HG03571 (cell line): Measurements from ENCODE around the gene PRSS33.

Source experiments
- ATAC-seq: cut with Tn5 transposase; IDR thresholded peaks from one replicate; pipeline ENCODE4 v1.9.1; 2021; ENCODE audit not compliant: unreplicated experiment

Gene PRSS33

DNA sequence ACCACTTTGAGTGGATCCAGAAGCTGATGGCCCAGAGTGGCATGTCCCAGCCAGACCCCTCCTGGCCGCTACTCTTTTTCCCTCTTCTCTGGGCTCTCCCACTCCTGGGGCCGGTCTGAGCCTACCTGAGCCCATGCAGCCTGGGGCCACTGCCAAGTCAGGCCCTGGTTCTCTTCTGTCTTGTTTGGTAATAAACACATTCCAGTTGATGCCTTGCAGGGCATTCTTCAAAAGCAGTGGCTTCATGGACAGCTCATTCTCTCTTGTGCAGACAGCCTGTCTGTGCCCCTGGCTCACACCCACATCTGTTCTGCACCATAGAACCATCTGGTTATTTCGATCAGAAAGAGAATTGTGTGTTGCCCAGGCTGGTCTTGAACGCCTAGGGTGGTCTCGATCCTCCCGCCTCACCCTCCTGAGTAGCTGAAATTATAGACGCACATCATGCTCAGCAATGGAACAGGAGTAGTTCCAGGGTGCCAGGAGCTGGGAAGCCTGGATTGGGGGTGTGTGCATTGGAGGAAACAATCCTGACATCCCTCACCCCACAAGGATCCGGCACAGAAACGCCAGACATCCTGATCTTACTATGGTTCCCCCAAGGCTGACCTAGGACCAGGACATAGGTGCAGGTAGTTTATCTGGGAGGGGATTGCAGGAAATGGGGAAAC lies 34.3 kb upstream of the PRSS33 start:
- ATAC-seq: no peak

DNA sequence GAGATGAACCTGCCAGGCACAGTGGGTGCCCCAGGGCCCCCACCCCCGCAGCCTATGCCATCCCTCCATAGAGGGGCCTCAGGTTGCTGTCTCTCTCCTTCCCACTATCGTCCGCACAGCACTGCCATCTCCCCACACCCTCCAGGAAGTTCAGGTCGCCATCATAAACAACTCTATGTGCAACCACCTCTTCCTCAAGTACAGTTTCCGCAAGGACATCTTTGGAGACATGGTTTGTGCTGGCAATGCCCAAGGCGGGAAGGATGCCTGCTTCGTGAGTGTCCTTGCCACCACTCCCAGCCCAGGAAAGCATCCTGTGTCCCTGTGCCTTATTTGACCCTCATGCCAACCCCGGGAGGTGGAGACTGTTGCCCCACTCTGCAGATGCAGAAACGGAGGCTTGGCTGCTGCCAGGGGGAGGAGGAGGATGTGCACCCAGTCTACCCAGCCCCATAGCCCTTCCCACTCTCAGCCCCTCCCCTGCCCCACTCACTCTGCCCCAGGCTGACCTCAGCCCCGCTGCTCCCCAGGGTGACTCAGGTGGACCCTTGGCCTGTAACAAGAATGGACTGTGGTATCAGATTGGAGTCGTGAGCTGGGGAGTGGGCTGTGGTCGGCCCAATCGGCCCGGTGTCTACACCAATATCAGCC lies 33.6 kb upstream of the PRSS33 start:
- ATAC-seq: no peak

DNA sequence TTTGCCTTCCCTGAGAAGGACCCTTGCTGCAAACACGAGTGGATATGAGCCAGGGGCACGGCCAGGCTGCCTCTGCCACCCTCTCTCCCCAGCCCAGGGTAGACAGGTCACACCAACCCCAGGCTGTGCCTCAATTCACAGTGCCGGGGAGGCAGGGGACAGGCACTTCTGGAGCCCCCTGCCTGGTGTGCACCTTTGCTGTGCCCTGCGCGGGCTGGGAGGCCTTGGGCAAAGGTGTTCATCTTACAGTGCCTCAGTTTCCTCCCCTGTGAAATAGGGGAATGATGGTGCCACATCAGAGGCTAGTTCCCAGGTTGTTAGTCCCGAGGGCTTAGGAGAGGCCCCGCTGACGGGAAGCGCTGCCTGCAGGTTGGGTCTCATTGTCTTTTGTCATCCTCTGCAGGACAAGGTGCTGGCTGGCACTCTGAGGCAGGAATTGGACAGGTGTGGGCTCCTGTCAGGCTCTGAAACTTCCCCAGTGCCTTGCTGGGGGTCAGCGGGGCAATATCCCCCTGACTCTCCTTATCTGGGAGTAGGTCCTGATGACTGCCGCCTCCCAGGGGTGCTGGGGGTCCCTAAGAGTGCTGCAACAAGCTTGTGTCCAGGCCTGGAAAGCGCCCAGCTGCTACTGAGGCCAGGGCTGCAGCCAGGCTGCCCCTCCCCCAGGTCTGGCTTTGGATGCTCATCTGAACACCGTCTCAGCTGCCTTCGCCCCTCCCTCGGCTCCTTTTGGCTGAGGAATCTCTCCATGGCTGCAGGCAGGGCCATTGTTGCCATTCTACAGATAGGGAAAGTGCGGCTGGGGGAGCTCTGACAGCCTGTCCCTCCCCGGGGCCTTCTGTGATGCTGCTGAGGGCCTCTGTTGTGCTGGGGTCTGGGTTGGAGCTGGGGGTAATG lies 32.8 kb upstream of the PRSS33 start:
- ATAC-seq: no peak

DNA sequence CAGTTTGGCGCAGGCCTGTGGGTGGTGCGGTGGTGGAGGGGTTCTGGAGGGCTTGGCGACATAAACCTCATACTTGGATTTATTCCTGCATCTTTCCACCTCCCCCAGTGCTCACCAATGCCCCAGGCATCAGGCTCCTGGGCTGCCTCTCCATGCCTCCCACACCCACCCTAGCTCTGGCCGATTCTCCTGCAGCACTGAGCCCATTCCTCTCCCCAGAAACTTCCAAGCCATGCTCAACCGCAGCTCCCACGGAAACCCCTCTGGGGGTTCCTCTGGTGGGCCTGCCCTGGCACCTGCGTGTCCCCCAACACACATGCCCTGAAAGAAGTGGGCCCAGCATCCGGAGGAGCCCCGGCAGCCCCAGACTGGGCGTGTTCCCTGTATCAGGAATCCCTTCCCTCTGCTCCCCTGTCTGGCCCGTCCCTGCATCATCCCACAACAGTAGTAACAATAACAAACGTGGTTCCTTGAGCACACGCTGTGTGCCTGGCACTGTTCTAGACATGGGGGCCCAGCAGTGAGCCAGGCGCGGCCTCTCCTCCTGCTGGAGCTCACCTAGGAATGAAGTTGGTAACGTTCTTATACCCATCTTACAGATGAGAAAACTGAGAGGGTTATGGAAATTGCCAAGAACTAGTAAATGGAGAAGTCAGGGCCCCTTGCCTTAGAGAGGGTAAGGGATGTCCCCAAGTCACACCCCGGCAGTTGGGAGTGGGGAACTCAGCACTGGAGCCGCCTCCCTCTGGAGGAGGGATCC lies 32.0 kb upstream of the PRSS33 start:
- no peak for ATAC-seq

DNA sequence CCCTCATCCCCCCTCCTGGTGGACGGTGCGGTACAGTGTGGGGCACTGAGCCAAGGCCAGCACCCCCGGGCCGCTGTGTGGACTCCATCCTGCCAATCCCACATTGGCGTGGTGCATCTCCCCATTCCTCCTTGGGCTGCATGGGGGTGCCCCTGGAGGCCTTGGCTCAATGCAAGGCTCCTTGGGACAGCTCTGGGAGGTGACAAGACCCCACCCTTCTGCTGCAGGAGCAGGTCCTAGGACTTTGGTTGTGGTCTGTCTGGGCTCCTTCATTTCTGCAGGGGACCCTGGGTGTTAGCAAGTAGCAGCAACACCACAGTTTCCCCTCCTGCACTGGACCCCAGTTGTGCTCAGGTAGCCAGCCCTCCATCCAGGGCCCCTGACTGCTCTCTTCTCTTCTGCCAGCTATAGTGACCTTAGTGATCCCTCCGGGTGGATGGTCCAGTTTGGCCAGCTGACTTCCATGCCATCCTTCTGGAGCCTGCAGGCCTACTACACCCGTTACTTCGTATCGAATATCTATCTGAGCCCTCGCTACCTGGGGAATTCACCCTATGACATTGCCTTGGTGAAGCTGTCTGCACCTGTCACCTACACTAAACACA lies 31.0 kb upstream of the PRSS33 start:
- no peak for ATAC-seq

DNA sequence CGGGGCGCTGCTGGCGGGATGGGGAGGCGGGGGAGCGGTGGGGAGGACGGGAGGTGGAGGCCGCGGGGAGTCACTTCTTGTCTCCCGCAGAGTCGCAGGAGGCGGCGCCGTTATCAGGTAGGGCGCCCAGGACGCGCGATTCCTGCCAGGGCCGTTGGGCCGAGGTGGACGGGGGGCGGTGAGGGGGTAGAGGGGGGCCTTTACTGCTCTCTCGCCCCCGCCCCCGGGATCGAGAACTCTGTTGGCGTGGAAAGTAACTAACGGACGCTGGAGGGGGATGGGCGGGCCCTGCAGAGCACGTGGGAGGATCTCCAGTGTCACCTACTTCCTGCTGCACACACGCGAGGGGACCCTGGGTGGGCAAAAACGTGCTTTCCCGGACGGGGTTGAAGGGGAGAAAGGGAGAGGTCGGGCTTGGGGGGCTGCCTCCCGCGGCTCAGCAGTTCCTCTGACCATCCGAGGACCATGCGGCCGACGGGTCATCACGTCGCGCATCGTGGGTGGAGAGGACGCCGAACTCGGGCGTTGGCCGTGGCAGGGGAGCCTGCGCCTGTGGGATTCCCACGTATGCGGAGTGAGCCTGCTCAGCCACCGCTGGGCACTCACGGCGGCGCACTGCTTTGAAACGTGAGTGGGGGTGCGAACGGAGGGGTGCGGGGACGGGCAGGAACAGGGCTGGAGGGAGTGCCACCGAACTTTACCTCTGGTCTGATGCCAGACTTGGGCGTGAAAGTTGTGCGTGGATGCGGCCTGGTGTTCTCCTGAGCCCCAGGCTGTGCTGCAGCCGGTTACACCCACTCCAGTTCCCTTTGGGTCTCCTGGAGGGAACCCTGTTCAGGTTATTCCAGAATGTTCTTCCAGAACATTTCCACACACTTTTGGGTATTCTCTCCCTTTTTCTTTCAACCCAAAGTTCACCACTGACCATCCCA lies 30.2 kb upstream of the PRSS33 start:
- ATAC-seq: no peak

- no peak for ATAC-seq
Observed at GRCh38 chr16:2816751-2817339, 29.5 kb upstream of the PRSS33 start, which contains the start of gene PRSS21. TSS of gene PRSS21 (plus strand) at chr16:2817237. CDS start at chr16:2817269, 32 bp downstream.

DNA sequence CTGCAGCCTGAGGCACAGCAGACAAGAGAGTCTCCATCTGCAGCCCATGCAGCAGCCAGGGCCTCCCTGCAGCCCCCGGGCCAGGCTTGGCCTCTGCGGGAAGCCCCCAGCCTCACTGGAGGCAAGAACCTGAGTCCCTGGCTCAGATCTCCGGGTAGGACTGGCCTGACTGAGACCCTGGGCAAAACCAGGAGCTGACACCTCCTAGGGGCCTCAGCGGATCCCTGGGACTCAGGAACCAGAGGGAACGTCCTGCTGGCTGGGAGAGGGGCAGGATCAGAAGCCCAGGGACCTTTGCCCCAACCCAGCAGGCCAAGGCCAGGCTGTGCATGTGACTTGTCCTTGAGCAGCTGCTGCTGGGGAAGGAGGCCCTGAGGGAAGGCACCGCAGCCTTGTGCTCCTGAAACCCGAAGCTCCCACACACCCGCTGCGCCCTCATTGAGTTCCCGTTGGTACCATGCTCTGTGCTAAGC lies 28.0 kb upstream of the PRSS33 start:
- no peak for ATAC-seq

DNA sequence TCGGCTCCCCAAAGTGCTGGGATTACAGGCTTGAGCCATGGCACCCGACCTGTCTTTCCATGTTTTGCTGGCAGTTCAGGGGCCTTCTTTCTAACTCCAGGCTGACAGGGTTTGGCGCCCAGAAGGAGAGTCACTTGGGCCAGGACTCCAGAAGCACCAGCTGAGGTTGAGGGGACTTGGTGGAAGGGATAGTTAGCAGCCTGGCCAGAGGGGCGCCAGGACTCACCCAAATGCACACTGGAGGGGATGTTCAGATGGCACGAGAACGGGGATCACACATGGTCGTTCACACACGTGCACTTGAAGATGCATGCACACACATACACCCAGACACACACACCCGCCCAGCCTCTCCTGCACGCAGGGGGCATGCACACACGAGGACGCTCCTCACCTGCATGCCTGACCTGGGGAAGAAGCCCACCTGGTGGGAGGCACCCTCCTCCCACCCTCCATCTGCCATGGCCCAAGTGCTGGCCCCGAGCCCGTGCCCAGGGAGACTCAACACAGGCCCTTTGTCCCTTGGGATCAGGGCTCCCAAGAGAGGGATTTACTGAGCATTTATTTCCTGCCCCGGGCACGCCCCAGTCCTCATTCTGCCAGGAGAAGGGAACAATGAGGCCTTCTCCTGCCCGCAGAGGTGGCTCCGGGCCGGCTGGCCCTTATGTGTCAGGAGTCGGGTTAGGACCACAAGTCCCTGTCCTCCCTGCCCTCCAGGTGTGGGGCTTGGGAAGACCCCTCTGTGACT lies 27.4 kb upstream of the PRSS33 start:
- no peak for ATAC-seq

- ATAC-seq: no peak
Observed at GRCh38 chr16:2813771-2814221, 26.4 kb upstream of the PRSS33 start.

DNA sequence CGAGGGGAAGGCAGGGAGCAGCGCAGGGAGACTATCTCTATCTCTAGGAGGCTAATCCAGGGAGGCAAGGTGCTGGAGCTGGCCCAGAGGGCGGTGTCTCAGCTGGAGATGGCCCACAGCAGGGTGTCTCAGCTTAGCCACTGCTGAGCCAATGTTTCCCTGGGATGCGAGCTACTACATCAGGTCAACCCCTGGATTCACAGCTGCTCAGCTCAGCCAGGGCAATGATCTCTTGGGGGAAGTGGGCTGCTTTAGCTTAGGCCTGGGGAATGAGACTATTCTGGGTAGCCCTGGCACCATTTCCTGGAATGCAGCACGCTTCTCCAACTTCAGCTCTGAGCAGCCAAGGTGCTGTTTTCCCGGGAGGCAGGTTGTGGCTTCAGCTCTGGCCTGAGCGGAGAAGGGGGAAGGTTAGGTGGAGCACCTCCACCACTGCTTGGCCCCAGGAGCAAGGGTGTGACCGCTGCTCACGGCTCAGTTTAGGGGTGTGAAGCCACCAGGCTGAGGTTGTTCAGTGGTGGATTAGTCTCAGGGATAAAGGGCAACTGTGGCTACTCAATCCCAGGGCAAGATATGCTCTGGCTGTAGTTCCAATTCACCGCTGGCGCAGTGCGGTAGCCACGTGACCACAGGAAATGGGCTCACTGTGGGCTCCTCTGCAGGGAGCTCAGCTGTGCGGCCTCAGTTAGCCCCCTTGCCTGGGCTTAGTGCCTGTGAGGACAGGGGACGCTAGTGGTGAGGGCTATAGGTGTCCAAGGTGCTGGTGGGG lies 24.5 kb upstream of the PRSS33 start:
- no peak for ATAC-seq

GRCh38 chr16:2810651-2811050 lies 23.3 kb upstream of the PRSS33 start:
- no peak for ATAC-seq

- ATAC-seq: no peak
Observed at GRCh38 chr16:2809149-2809760, 21.9 kb upstream of the PRSS33 start.

DNA sequence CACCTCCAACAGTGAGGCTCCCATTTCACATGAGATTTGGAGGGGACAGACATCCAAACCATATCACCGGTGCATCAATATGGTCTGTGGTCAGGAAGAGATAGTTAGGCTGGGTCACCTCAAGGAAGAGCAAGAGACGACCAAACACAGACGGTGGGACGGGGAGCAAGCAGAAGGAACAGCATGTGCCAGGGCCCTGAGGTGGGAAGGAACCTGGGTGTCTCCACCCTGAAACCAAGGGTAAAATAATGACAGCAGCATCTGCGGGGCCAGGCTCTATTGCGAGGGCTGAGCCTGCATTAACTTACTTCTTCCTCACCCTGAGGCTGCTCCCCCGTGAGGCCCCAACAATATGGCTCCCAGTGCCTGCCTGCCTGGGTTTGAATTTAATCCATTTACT lies 20.8 kb upstream of the PRSS33 start:
- no peak for ATAC-seq

DNA sequence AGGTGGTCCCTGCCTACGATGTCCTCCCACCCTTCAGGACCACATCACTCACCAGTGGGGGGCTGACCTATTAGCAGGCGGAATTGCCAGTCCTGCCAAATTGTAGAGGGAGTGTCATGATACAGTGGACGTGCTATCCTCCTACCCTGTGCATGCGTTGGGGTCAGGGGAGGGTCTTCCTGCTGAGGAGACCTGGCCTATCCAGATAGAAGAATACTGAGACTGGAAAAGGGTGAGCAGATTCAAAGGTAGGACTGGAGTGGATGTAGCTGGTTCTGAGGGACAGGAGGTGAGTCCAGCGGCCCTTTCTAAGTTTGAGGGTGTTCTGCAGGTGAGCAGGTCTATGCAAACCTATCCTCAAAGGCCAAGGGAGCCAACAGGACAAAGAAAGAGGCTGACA lies 18.9 kb upstream of the PRSS33 start:
- no peak for ATAC-seq

- no peak for ATAC-seq
Observed at GRCh38 chr16:2804728-2805127, 17.4 kb upstream of the PRSS33 start.

DNA sequence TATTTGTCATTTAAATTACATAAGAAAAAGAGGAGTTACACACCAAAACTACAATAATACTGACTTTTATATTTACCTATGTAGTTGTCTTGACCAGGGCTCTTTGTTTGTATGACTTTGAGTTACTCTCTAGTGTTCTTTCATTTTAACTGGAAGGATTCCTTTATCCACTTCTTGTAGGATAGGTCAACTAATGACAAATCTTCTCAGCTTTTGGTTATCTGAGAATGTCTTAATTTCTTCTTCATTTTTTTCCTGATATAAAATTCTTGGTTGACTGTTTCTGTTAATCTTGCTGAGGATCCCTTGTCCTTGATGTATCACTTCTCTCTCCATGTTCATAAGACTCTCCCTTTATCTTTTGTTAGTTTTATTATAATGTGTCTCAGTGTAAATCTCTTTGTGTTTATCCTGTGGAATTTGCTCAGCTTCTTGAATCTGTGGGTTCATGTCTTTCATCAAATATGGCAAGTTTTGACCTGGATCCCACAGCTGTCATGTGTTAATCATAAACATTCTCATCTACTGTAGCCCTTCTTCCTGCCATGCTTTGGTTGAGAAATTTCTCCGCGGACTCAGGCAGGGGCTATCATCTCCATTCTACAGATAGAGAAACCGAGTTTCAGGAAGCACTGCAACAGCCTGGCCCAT lies 16.3 kb upstream of the PRSS33 start:
- no peak for ATAC-seq
